Heart left ventricle (tissue), 16 donors: ENCODE data around the gene AIRE. TPM values are rescaled to one million over a fixed set of nuclear protein-coding genes. Genes with fewer than 3 reads are reported as not detected.
A peak's percentile ranks its signal among the peaks of the same experiment; 100 is the strongest.

Experiments
- ATAC-seq, 4 donors: fragments of 200-7000 bp; cut with Tn5 transposase; one replicate each; pipeline ENCODE4 v1.9.1; 2020 to 2022; ENCODE audit warnings: moderate library complexity in 4 of 4, mild to moderate bottlenecking in 3 of 4, moderate number of reproducible peaks in 1 of 4
- DNase-seq, 5 donors: peaks; one replicate each; pipeline ENCODE4 v3.0.0-alpha.2; 2020
- H3K27ac ChIP-seq, 12 donors: fragments of 200-600 bp; sonication (generic) in 4 of 12; one replicate each; pipeline versions ENCODE4 v1.5.0 to v1.8.0; 2016 to 2022; ENCODE audit warnings: mild to moderate bottlenecking in 2 of 12
- H3K27me3 ChIP-seq, 9 donors: fragments of 200-600 bp; sonication (generic) in 2 of 9; one replicate each; pipeline versions ENCODE4 v1.5.1 to v1.8.0; 2016 to 2022; ENCODE audit warnings: mild to moderate bottlenecking in 3 of 9
- H3K36me3 ChIP-seq, 9 donors: fragments of 200-600 bp; sonication (generic) in 2 of 9; one replicate each; pipeline versions ENCODE4 v1.5.0 to v1.8.0; 2018 to 2022; ENCODE audit warnings: mild to moderate bottlenecking in 2 of 9
- H3K4me1 ChIP-seq, 12 donors: fragments of 200-600 bp; sonication (generic) in 4 of 12; one replicate each; pipeline versions ENCODE4 v1.5.0 to v1.8.0; 2016 to 2022; ENCODE audit warnings: mild to moderate bottlenecking in 3 of 12
- H3K4me3 ChIP-seq, 12 donors: fragments of 200-600 bp; sonication (generic) in 4 of 12; one replicate each; pipeline versions ENCODE4 v1.5.0 to v1.8.0; 2017 to 2022; ENCODE audit warnings: mild to moderate bottlenecking in 9 of 12, moderate library complexity in 4 of 12
- H3K9me3 ChIP-seq, 12 donors: fragments of 200-600 bp; sonication (generic) in 4 of 12; one replicate each; pipeline versions ENCODE4 v1.5.0 to v1.8.0; 2016 to 2022; ENCODE audit warnings: mild to moderate bottlenecking in 1 of 12
- CTCF ChIP-seq, 12 donors: fragments of 200-600 bp; sonication (generic) in 4 of 12; IDR thresholded peaks; one replicate each; pipeline versions ENCODE4 v1.5.0 to v1.8.0; 2018 to 2022; ENCODE audit warnings: antibody characterized with exemption in 12 of 12, mild to moderate bottlenecking in 5 of 12
- POLR2A ChIP-seq, 2 donors: fragments of 450-650 bp; IDR thresholded peaks; one replicate each; pipeline ENCODE4 v1.6.1; 2017; ENCODE audit warnings: antibody characterized with exemption in 2 of 2, mild to moderate bottlenecking in 2 of 2, moderate library complexity in 2 of 2
- WGBS, 4 donors: extraction: QIAGEN DNeasy Blood & Tissue Kit in 2 of 4; methylation state at CpG; one replicate each; pipeline versions ENCODE4 v1.1.5 to v1.1.7; 2013 to 2018; 5-methylcytosine and 5-hydroxymethylcytosine counted together
- intact Hi-C, 10 donors: fragments of 100-400 bp; cut with DNase I; formaldehyde crosslinking; loops; one replicate each; pipeline versions ENCODE4 v1.11.1 to v1.14.2; 2022
- polyA plus RNA-seq, 2 donors: library from polyadenylated mRNA; stranded (reverse); fragments of 200-250 nt; gene quantifications; one replicate each; pipeline ENCODE4 v1.2.3, GENCODE V29; 2013
- total RNA-seq, 9 donors: library from RNA; depleted of rRNA in 2 of 9; stranded (reverse); fragments of >200 nt in 2 of 9; fragmentation: NEBNext Ultra II Directional in 3 of 9; extraction: Animal tissue kit (Norgen Biotek cat#: 25700) in 3 of 9; gene quantifications; one replicate each; pipeline versions ENCODE4 v1.1.0 to v1.2.4, GENCODE V29; 2016 to 2023
- donor health status: ischemic (EF 13 %, LVEDD 7.1; RV severe dilation, severe dysfunction).
- donor health status: healthy with polysubstance abuse.
- donor health status: DM: no; HTN: yes; CAD: no.
- donor health status: DM: no; HTN: no; CAD: no.
- donor health status: ischemic (EF 25% LVEDD 6.9; RV normal size, moderate dysfunction).
- donor health status: ischemic (EF 25% LVEDD 5.7; RV mildly dilated, moderate dysfunction).
- donor health status: healthy.
- donor health status: DM: yes; HTN: yes; CAD: no.
- donor health status: ischemic (EF 35%, LVEDD 5.7; RV mildly dilated, moderate dysfunction).
- donor health status: nonischemic (EF 11% LVEDD 7.7; RV severe dilation, severe dysfunction).
- donor health status: DM: yes; HTN: yes; CAD: no.
- donor health status: PGD.
- donor health status: ischemic (EF 29% LVEDD 5.4; RV normal size, mild dysfunction).
- donor health status: nonischemic (EF 23%, LVEDD 6.1; RV moderate dilation, normal function).

The AIRE gene
- total and polyA plus RNA-seq, 11 donors = 0.03 to 0.21 (median 0.16) TPM; not detected in 8

GRCh38 chr21:44334329-44335030, 48.8 kb downstream of the AIRE start:
- Histone ChIP-seq H3K27ac (no peak overlapping the region), H3K36me3 (peaks cover 0 to 41% (median 24%) of the 10 kb centered on the region in 9 donors), H3K9me3 (no peaks in the 10 kb centered on the region), H3K27me3 (no peaks in the 10 kb centered on the region), H3K4me1 (peaks cover 0 to 11% (median 6%) of the 10 kb centered on the region in 12 donors), H3K4me3 (no peak overlapping the region)
- intact Hi-C loops = loop anchor here in 1 of 10 donors (10.0 kb wide), 1 partner anchor 120 kb away; the partner anchor contains the start of gene LRRC3
- WGBS, 4 donors = 87 to 93% (median 91%) methylated on average over 16 to 26 of the region's 26 CpGs
- no peak for DNase-seq
- ATAC-seq = no peak
- TF ChIP-seq POLR2A (IDR thresholded peaks at IDR 0.05) (no peak), CTCF (IDR thresholded peaks at IDR 0.05) (no peak)

- DNase-seq = no peak
- WGBS, 4 donors = 88 to 96% (median 93%) methylated on average over 22 to 23 of the region's 24 CpGs
These were observed 49.8 kb downstream of the AIRE start for GRCh38 chr21:44335266-44336059.

GRCh38 chr21:44337449-44337848, 51.8 kb downstream of the AIRE start:
- peaks cover 3 to 19% (median 14%) of the 10 kb centered on the region in 12 donors for H3K4me1 ChIP-seq
- intact Hi-C loops = loop anchor here in 3 of 10 donors (2.0 to 10.0 kb wide), 3 partner anchors 27 to 117 kb away; partner anchors contain the start of gene LRRC3 (in 1 of the 3)
- H3K27ac ChIP-seq = peak overlapping the region in 7 of 12 donors; percentile 50 to 97 (median 76)
- TF ChIP-seq CTCF (IDR thresholded peaks at IDR 0.05) = no peak
- TF ChIP-seq POLR2A (IDR thresholded peaks at IDR 0.05) = no peak
- H3K27me3 ChIP-seq = no peaks in the 10 kb centered on the region
- no peak overlapping the region for H3K4me3 ChIP-seq
- ATAC-seq = no peak
- WGBS, 4 donors = 72 to 84% (median 81%) methylated on average over 3 of the region's 3 CpGs
- H3K36me3 ChIP-seq = peaks cover 0 to 28% (median 14%) of the 10 kb centered on the region in 9 donors
- no peaks in the 10 kb centered on the region for H3K9me3 ChIP-seq
- no peak for DNase-seq

More at GRCh38 chr21:44335266-44336059, 49.8 kb downstream of the AIRE start:
- no peak overlapping the region for H3K4me3 ChIP-seq
- peaks cover 3 to 19% (median 14%) of the 10 kb centered on the region in 12 donors for H3K4me1 ChIP-seq
- peaks cover 0 to 36% (median 24%) of the 10 kb centered on the region in 9 donors for H3K36me3 ChIP-seq
- no peaks in the 10 kb centered on the region for H3K27me3 ChIP-seq
- H3K9me3 ChIP-seq = no peaks in the 10 kb centered on the region
- no peak for TF ChIP-seq CTCF (IDR thresholded peaks at IDR 0.05)
- no peak for TF ChIP-seq POLR2A (IDR thresholded peaks at IDR 0.05)
- no peak overlapping the region for H3K27ac ChIP-seq
- intact Hi-C loops = loop anchor here in 3 of 10 donors (2.0 to 10.0 kb wide), 3 partner anchors 25 to 119 kb away; partner anchors contain the start of gene LRRC3 (in 1 of the 3)
- no peak for ATAC-seq
